BLaER1 treated with 17β-estradiol and CSF1 and Interleukin-3, amounts not matched to agents 10 nM and 100 nM (cell line): ENCODE results near the gene SERPINB1.

Experiments
- H3K27ac ChIP-seq, 11 experiments: shearing (Covaris generic); formaldehyde crosslinking; 2 replicates each; pipeline ENCODE4 v1.8.1; 2022
- H3K27me3 ChIP-seq, 11 experiments: shearing (Covaris generic); formaldehyde crosslinking; 2 replicates each; pipeline ENCODE4 v1.8.1; 2022
- H3K36me3 ChIP-seq, 11 experiments: shearing (Covaris generic); formaldehyde crosslinking; 2 replicates each; pipeline ENCODE4 v1.8.1; 2022
- H3K4me1 ChIP-seq, 10 experiments: shearing (Covaris generic); formaldehyde crosslinking; 2 replicates each; pipeline ENCODE4 v1.8.1; 2022
- H3K4me2 ChIP-seq, 11 experiments: shearing (Covaris generic); formaldehyde crosslinking; 2 replicates each; pipeline ENCODE4 v1.8.1; 2022
- H3K4me3 ChIP-seq, 10 experiments: shearing (Covaris generic); formaldehyde crosslinking; 2 replicates each; pipeline ENCODE4 v1.8.1; 2022
- H3K9ac ChIP-seq, 11 experiments: shearing (Covaris generic); formaldehyde crosslinking; 2 replicates each; pipeline ENCODE4 v1.8.1; 2022
- H3K9me3 ChIP-seq, 11 experiments: shearing (Covaris generic); formaldehyde crosslinking; replicated peaks in 1 of 11; 2 replicates each; pipeline ENCODE4 v1.8.1; 2022
- H4K20me1 ChIP-seq, 11 experiments: shearing (Covaris generic); formaldehyde crosslinking; 2 replicates each; pipeline ENCODE4 v1.8.1; 2022
- Cebpa-rat ChIP-seq, 11 experiments: shearing (Covaris generic); IDR thresholded peaks; 2 replicates each; pipeline ENCODE4 v1.8.1; 2022

Gene SERPINB1

GRCh38 chr6:2826131-2826530 lies 15.5 kb downstream of the SERPINB1 start:
- H3K36me3 ChIP-seq: peaks cover 0 to 18% (median 10%) of the 10 kb centered on the region in 11 experiments; a peak in 15 of 22 replicates
- peaks cover 20 to 38% (median 34%) of the 10 kb centered on the region in 11 experiments for H3K9me3 ChIP-seq
- H3K4me1 ChIP-seq: peaks cover 5 to 14% (median 12%) of the 10 kb centered on the region in 10 experiments
- no peaks in the 10 kb centered on the region; a peak in 1 of 22 replicates for H4K20me1 ChIP-seq
- H3K9ac ChIP-seq: no peak overlapping the region
- no peak overlapping the region for H3K27ac ChIP-seq
- H3K4me2 ChIP-seq: no peak overlapping the region
- no peak for TF ChIP-seq Cebpa-rat (IDR thresholded peaks at IDR 0.05)
- H3K4me3 ChIP-seq: no peak overlapping the region
- H3K27me3 ChIP-seq: no peaks in the 10 kb centered on the region

DNA sequence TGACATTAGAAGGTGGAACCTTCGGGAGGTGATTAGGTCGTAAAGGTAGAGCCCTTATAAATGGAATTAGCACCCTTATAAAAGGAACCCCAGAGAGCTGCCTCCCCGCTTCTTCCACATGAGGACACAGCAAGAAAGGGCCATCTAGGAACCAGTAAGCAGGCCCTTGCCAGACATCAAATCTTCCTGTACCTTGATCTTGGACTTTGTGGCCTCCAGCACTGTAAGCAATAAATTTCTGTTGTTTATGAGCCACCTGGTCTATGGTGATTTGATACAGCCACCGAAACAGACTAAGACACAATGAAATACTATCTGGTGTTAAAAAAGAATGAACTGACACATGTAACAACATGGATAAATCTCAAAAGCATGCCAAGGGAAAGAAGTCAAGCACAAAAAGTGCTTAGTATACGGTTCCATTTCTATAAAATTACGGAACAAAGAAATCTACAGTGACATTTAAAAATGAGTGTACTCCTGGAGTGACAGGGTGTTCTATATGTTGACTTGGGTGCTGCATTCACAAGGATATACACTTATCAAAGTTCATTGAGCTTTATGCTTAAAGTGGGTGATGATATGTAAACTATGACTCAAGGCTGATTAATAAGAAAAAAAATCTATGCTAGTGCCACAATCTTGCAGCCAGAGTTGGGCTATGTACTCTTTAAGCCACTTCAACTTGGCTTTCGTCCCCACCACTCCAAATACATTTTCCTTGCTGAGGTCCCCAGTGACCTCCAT lies 18.4 kb downstream of the SERPINB1 start:
- Histone ChIP-seq H3K4me1 (peaks cover 33 to 43% (median 41%) of the 10 kb centered on the region in 10 experiments), H3K4me3 (peak overlapping the region in 2 of 10 experiments; percentile 18 to 22; a peak in 3 of 20 replicates), H3K36me3 (peaks cover 0 to 18% (median 7%) of the 10 kb centered on the region in 11 experiments; a peak in 14 of 22 replicates), H3K27ac (peak overlapping the region in 2 of 11 experiments; percentile 96; a peak in 2 of 22 replicates), H4K20me1 (no peaks in the 10 kb centered on the region), H3K27me3 (no peaks in the 10 kb centered on the region), H3K4me2 (no peak overlapping the region), H3K9me3 (peaks cover 20 to 41% (median 35%) of the 10 kb centered on the region in 11 experiments), H3K9ac (no peak overlapping the region)
- TF ChIP-seq Cebpa-rat (IDR thresholded peaks at IDR 0.05): no peak

DNA sequence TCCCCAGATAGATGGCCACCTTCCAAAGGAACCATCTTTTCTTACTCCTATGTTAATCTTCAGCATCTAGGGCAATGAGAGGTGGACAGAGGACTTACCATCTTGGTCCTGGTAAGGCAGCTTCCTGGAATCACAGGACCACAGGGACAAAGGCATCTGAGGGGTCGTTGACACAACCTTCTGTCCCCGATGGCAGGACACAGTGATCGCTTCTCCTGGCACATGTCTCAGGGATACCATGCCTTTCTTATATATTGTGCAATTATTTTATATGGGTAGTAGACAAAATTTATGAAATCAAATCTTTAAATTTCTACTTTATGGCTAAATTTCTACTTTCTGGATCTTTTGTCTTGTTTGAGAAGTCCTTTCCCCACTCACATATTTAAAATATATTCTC lies 20.1 kb downstream of the SERPINB1 start:
- Histone ChIP-seq H3K27me3 (no peaks in the 10 kb centered on the region), H3K36me3 (peaks cover 0 to 18% (median 7%) of the 10 kb centered on the region in 11 experiments; a peak in 14 of 22 replicates), H3K4me2 (peak overlapping the region; percentile 54 to 76 (median 65); a peak in 20 of 22 replicates), H3K9me3 (peaks cover 22 to 46% (median 39%) of the 10 kb centered on the region in 11 experiments), H3K27ac (peak overlapping the region in 9 of 11 experiments; percentile 69 to 96 (median 87); a peak in 17 of 22 replicates), H4K20me1 (no peaks in the 10 kb centered on the region), H3K9ac (peak overlapping the region in 7 of 11 experiments; percentile 68 to 80 (median 71); a peak in 12 of 22 replicates), H3K4me1 (peaks cover 44 to 56% (median 52%) of the 10 kb centered on the region in 10 experiments), H3K4me3 (peak overlapping the region in 4 of 10 experiments; percentile 4 to 39 (median 9); a peak in 3 of 20 replicates)
- peak in 2 of 11 experiments; percentile 36 to 61; a peak in 3 of 22 replicates for TF ChIP-seq Cebpa-rat (IDR thresholded peaks at IDR 0.05)

- Histone ChIP-seq H3K27ac (peak overlapping the region in 10 of 11 experiments; percentile 6 to 96 (median 86); a peak in 19 of 22 replicates), H3K4me2 (peak overlapping the region; percentile 54 to 76 (median 65))
- peak in 4 of 11 experiments; percentile 32 to 71 (median 47); a peak in 5 of 22 replicates for TF ChIP-seq Cebpa-rat (IDR thresholded peaks at IDR 0.05)
These were observed 21.2 kb downstream of the SERPINB1 start for GRCh38 chr6:2820415-2820814.

GRCh38 chr6:2819978-2820377 lies 21.7 kb downstream of the SERPINB1 start:
- Histone ChIP-seq H3K4me2 (peak overlapping the region; percentile 54 to 76 (median 65)), H3K4me1 (peaks cover 44 to 56% (median 52%) of the 10 kb centered on the region in 10 experiments), H3K9ac (peak overlapping the region in 9 of 11 experiments; percentile 47 to 80 (median 70); a peak in 18 of 22 replicates), H3K9me3 (peaks cover 37 to 61% (median 54%) of the 10 kb centered on the region in 11 experiments), H3K4me3 (peak overlapping the region in 3 of 10 experiments; percentile 11 to 30 (median 18); a peak in 5 of 20 replicates), H3K27me3 (no peaks in the 10 kb centered on the region), H3K27ac (peak overlapping the region in 10 of 11 experiments; percentile 6 to 96 (median 86); a peak in 19 of 22 replicates), H4K20me1 (no peaks in the 10 kb centered on the region), H3K36me3 (peaks cover 0 to 19% (median 14%) of the 10 kb centered on the region in 11 experiments; a peak in 16 of 22 replicates)
- no peak for TF ChIP-seq Cebpa-rat (IDR thresholded peaks at IDR 0.05)

More at GRCh38 chr6:2820415-2820814, 21.2 kb downstream of the SERPINB1 start:
- peak overlapping the region in 9 of 11 experiments; percentile 47 to 80 (median 70); a peak in 18 of 22 replicates for H3K9ac ChIP-seq
- no peaks in the 10 kb centered on the region for H4K20me1 ChIP-seq
- peak overlapping the region in 5 of 10 experiments; percentile 11 to 30 (median 13); a peak in 6 of 20 replicates for H3K4me3 ChIP-seq
- peaks cover 44 to 56% (median 52%) of the 10 kb centered on the region in 10 experiments for H3K4me1 ChIP-seq
- peaks cover 33 to 57% (median 51%) of the 10 kb centered on the region in 11 experiments for H3K9me3 ChIP-seq
- peaks cover 0 to 18% (median 13%) of the 10 kb centered on the region in 11 experiments; a peak in 16 of 22 replicates for H3K36me3 ChIP-seq
- H3K27me3 ChIP-seq: no peaks in the 10 kb centered on the region

DNA sequence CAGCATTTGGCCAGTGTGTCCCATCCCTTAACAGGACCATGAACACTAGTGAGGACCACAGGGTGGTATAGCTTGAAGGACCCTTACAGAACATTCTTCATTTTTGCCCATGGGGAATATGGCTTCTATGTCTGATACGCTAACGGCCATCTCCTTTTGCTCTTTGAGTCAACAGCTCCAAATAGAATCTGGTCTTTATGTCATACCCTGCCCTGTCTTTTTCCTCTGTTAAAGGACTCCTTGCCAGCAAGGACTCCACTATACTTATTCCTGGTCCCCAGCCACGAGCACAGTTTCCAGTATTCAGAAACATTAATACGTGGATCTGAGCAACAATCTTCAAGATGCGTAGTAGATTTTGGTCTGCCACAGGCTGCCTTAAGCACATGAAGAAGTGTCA lies 22.5 kb downstream of the SERPINB1 start:
- Histone ChIP-seq H3K27ac (peak overlapping the region in 10 of 11 experiments; percentile 34 to 96 (median 86); a peak in 20 of 22 replicates), H3K4me3 (no peak overlapping the region), H3K4me1 (peaks cover 44 to 56% (median 52%) of the 10 kb centered on the region in 10 experiments), H3K9me3 (peaks cover 33 to 57% (median 49%) of the 10 kb centered on the region in 11 experiments), H3K4me2 (peak overlapping the region; percentile 54 to 76 (median 65)), H4K20me1 (no peaks in the 10 kb centered on the region), H3K9ac (peak overlapping the region in 9 of 11 experiments; percentile 16 to 80 (median 70); a peak in 16 of 22 replicates), H3K36me3 (peaks cover 0 to 19% (median 9%) of the 10 kb centered on the region in 11 experiments; a peak in 15 of 22 replicates), H3K27me3 (no peaks in the 10 kb centered on the region)
- no peak for TF ChIP-seq Cebpa-rat (IDR thresholded peaks at IDR 0.05)

- Histone ChIP-seq H3K36me3 (peaks cover 0 to 16% (median 7%) of the 10 kb centered on the region in 11 experiments; a peak in 11 of 22 replicates), H3K9me3 (peaks cover 28 to 55% (median 44%) of the 10 kb centered on the region in 11 experiments), H3K4me2 (peak overlapping the region; percentile 54 to 76 (median 65)), H3K27ac (peak overlapping the region in 10 of 11 experiments; percentile 34 to 96 (median 86); a peak in 20 of 22 replicates), H3K4me3 (no peak overlapping the region), H3K4me1 (peaks cover 44 to 56% (median 52%) of the 10 kb centered on the region in 10 experiments), H3K9ac (peak overlapping the region in 9 of 11 experiments; percentile 16 to 80 (median 70); a peak in 14 of 22 replicates), H4K20me1 (no peaks in the 10 kb centered on the region), H3K27me3 (no peaks in the 10 kb centered on the region)
- TF ChIP-seq Cebpa-rat (IDR thresholded peaks at IDR 0.05): no peak
These were observed 23.1 kb downstream of the SERPINB1 start for GRCh38 chr6:2818593-2818992.

DNA sequence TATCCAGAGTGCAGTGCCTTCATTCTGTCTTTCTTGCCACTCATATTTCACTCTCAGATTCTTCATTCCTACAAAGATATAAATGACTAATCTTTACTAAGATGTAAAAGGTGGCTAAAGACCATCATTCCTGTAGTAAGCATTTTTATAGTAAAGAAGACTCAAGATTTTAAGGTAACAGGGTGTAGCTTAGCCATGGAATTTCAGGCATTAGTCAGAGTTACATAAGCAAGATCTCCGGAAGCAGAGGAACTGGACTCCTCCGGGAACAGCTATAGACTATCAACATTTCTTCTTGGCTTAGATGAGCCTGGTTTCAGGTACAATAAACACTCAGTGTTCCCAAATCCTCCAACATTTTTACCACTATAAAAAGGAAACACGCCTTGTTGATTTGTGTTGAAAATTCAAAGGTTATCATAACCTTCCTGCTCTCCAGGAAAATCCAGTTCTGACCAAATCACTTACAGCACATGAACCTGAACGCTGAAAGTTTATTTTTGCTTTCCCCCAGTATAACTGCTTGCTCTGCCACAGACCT lies 23.7 kb downstream of the SERPINB1 start:
- Histone ChIP-seq H4K20me1 (no peaks in the 10 kb centered on the region), H3K4me3 (no peak overlapping the region), H3K9me3 (peaks cover 22 to 48% (median 37%) of the 10 kb centered on the region in 11 experiments), H3K36me3 (peaks cover 0 to 11% (median 2%) of the 10 kb centered on the region in 11 experiments; a peak in 9 of 22 replicates), H3K4me2 (peak overlapping the region; percentile 54 to 76 (median 65)), H3K27me3 (no peaks in the 10 kb centered on the region), H3K27ac (peak overlapping the region in 10 of 11 experiments; percentile 34 to 96 (median 86); a peak in 18 of 22 replicates), H3K4me1 (peaks cover 44 to 56% (median 52%) of the 10 kb centered on the region in 10 experiments), H3K9ac (peak overlapping the region in 7 of 11 experiments; percentile 16 to 80 (median 70); a peak in 6 of 22 replicates)
- TF ChIP-seq Cebpa-rat (IDR thresholded peaks at IDR 0.05): no peak
